NCI-H1436 (cell line): Measurements from ENCODE around the gene GOLT1A.
A peak's percentile ranks its signal among the peaks of the same experiment; 100 is the strongest.

ENCODE experiments used
- DNase-seq: peaks from one replicate; lab custom pipeline; 2025; lab: John Stamatoyannopoulos, UW

GOLT1A gene

GRCh38 chr1:204218552-204218951, 4.8 kb upstream of the GOLT1A start:
- DNase-seq: no peak

- no peak for DNase-seq
These were observed 3.8 kb upstream of the GOLT1A start for GRCh38 chr1:204217648-204218000.

- DNase-seq: no peak
These were observed 3.3 kb upstream of the GOLT1A start for GRCh38 chr1:204216880-204217647.

- no peak for DNase-seq
These were observed 2.4 kb upstream of the GOLT1A start for GRCh38 chr1:204216236-204216635.

GRCh38 chr1:204212715-204213114, 1.1 kb downstream of the GOLT1A start:
- no peak for DNase-seq

DNA sequence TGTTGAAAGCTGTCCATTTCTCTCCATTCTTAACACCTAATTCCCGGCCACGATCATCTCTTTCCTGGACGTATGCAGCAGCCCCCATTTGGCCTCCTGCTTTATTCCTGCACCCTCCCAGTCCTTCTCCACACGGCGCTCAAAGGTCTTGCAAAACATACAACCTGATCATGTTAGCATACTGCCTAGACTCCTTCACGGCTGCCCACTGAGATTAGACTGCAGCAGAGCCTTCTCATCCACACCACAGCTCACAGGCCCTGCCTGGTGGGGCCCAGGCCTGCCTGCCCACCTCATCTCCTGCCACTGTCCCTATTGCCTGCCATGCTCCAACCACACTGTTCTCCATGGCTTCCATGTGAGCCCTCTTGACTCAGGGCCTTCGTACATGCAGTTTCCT, 2.7 kb downstream of the GOLT1A start:
- no peak for DNase-seq

- peak; percentile 75 for DNase-seq
These were observed 6.6 kb downstream of the GOLT1A start for GRCh38 chr1:204207136-204207616.

GRCh38 chr1:204206121-204206520, 7.7 kb downstream of the GOLT1A start:
- no peak for DNase-seq

- DNase-seq: no peak
These were observed 8.3 kb downstream of the GOLT1A start for GRCh38 chr1:204205486-204205885.

DNA sequence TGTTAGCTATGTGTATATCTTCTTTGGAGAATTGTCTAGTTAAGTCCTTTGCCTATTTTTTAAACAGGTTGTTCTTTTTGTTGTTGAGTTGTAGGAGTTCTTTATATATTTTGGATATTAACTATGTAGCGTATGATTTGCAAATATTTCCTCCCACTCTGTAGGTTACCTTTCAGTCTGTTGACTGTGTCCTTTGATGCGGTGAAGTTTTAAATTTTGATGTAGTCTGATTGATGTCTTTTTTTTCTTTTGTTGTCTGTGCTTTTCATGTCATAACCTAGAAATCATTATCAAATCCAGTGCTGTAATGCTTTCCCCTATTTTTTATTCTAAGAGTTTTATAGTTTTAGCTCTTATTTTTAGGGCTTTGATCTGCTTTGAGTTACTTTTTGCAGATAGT, 8.8 kb downstream of the GOLT1A start:
- no peak for DNase-seq

DNA sequence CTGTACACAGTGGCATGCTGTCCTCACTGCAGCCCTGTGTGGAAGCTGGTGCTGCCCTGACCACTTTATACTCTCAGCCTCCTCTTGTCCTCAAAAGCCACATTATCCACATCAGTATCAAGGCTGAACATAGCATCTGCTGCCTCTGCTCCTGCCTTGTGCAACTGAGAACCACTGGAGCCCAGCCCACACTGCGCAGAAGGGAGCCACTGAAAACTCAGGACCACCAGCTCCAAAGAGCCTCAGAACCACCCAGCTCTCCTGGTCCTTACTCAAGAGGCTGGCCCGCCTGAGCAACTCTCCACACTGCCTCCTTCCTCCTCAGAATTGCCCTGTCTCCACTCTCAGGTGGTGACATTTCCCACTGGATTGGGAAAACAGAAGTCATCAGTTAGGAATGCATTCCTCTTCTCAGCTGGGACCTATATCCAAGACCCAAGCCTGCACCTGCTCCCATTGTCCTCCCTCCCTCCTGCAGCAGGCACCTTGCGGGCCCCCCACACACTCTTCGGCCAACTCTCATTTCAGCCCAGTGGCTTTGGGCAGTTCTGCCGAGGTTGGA, 10.5 kb downstream of the GOLT1A start:
- no peak for DNase-seq

DNA sequence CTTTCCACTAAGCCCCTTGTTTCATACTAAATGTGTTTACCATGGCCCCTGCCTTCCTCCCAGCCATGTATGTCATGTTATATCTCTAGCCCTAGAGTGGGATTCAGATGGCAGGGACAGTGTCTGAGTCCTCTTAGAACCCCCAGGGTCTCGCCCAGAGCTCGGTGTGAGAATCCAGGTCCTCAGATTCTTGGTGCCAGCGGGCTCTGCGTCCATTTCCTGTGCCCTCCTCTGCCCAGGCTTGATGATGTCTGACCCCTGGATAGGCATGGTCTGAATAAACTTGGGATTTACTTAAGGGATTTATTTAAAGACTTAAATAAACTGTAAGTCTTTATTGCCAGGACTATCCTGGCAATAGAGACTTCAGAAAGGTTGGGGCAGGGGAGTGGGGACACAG, 11.3 kb downstream of the GOLT1A start:
- DNase-seq: no peak

GRCh38 chr1:204201348-204202040, 12.3 kb downstream of the GOLT1A start:
- no peak for DNase-seq

- no peak for DNase-seq
These were observed 14.2 kb downstream of the GOLT1A start for GRCh38 chr1:204199579-204199978.

DNA sequence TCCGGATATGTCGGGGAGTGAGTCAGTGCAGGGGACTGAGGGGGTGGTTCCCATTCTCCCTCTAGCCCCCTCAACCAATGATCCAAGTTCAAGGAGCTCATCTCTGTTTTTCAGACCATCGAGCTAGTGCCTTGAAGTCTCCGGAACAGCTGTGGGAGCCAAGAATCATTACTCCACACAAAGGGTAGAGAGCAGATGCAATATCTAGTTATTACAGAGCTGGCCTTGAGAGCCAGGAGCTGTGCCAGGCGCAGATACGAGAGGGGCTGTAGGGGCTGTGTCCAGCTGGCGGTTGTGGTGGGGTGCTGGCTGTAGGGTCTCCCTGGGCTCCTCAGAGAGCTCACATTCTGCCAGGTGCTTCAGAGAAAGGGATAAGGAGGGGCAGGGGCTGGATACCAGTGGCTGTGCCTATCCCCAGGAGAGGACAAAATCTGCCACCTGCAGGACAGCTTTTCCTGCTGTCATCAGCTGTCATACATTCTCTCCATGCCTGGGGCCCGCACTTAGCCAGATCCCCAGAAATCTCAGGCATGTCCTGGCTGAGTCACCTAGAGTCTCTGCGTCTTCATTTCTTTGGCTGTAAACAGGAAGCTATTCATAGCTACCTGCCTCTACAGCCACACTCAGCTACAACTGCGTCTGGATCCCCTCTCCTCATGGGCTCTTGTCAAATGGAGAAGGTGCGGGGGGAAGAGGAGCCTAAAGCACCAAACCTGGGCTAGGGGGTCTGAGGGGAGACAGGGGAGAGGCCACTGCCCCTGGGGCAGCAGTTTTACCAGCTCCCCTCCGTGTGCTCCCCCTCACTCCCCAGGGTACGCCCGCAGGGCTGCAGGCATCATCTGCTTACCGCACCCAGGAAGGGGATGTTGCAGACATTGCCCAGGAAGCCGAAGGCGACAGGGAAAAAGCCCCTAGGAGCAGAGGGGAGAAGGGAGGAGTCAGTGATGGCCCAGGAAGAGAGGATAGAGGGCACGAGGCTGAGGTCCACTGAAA, 15.1 kb downstream of the GOLT1A start:
- peak; percentile 29 for DNase-seq

- DNase-seq: no peak
These were observed 16.7 kb downstream of the GOLT1A start for GRCh38 chr1:204197068-204197467.

DNA sequence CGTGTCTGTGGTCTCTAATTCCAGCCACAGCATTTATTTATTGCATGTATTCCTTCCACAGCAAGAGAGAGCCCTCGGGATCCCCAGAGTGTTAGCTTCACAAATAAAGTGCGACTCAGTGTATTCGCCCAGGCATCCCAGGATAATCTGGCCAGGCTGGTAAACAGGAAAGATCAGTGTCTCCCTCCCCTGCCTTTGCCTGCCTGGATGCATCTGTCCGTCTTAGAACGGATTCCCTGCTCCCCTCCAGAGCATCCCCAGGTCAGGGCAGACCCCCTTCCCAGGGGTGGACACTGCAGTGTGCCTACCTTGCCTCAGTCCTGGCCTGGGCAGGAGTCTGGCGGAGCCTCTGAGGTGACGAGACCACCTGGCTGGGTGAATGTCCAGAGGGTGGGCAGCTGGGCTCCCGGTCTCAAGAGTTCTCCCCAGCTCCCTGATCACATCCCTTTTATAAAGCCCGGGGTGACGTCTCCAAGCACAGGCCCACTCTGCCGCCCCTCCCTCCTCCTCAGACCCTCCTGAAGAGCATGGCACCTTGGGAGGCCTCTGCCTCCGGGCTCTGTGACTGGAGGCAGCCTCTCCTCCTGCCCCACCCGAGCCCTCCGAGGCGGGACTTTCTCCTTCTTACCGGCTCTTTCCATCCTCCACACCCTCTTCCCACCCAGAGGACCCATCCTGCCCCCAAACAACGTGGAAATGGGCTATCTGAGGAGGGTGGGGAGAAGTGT, 17.6 kb downstream of the GOLT1A start, which contains the start of gene KISS1:
TSS of gene KISS1 (minus strand) at position 424 of the 728 bp plus-strand sequence. CDS start 3,615 bp downstream, outside the sequence.
- DNase-seq: no peak

DNA sequence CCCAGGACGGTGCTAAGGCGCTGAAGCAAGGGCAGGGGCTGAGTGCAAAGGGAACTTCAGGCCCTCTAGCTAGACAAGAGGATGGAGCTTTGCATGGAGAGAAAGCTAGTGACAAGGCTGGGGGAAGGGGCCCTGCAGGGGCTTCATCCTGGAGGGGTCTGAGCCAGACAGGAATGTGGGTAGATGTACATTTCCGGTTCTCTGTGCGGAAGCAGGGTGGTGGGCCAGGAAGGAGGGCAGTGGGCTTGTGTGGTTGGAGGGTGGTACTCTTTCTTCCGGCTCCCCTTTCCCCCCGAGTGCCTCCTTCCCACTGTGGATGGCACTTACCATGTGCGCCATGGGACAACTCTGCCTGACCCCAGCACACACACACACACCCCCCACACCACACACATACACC, 19.0 kb downstream of the GOLT1A start:
- DNase-seq: no peak

DNA sequence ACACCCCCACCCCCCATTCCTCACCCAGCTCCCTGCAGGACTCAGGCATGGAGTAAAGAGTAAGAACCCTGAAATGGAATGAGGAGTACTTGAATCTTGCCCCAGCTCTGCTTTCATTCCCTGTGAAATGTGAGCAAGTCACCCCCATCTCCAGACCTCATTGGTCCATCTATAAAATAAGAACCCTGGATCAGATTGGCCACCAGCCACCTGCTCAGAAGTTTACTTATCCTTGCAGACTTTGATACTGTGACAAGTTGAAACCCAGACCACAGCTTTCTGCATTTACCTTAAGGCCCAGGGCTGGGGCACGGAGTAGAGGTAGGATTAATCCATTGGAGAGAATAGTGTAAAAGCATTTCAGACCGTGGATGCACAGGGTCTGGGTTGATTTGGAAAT, 19.7 kb downstream of the GOLT1A start:
- DNase-seq: no peak

GRCh38 chr1:204192589-204193352, 21.0 kb downstream of the GOLT1A start:
- no peak for DNase-seq
